GM12878 (cell line): ENCODE data around the gene HTRA3. TPM values are rescaled to one million over a fixed set of nuclear protein-coding genes. Genes with fewer than 3 reads are reported as not detected.

Experiments used
- ATAC-seq: fragments of 200-7000 bp; cut with Tn5 transposase; 3 replicates; pipeline ENCODE4 v1.9.1; 2020; ENCODE audit warnings: mild to moderate bottlenecking, moderate library complexity
- BruUV-seq: library from RNA; stranded (reverse); fragments of 400-500 nt; replicated peaks from 2 replicates; lab custom pipeline; 2021; lab: Mats Ljungman, UMichigan
- CTCF ChIA-PET: fragments of 300-600 bp; sonication (Branson Sonifier 250); formaldehyde crosslinking; extraction: SDS; loops from one replicate; lab custom pipeline; 2021; ENCODE audit warnings: inconsistent platforms; lab: Yijun Ruan, JAX
- POLR2A ChIA-PET: fragments of 350-600 bp; formaldehyde crosslinking; extraction: SDS; loops from one replicate; lab custom pipeline; 2021; ENCODE audit warnings: inconsistent platforms; lab: Charles Lee
- RAD21 ChIA-PET: fragments of 300-600 bp; sonication (Branson Sonifier 250); formaldehyde crosslinking; loops from one replicate; lab custom pipeline; 2023; ENCODE audit warnings: antibody characterized with exemption; ENCODE audit not compliant: unreplicated experiment; lab: Charles Lee
- SMC1A ChIA-PET: fragments of 300-600 bp; sonication (Branson Sonifier 250); formaldehyde crosslinking; loops from one replicate; lab custom pipeline; 2023; ENCODE audit not compliant: unreplicated experiment, uncharacterized antibody; lab: Charles Lee
- DNase-seq: peaks from one replicate; pipeline ENCODE4 v3.0.0-alpha.2; 2011; ENCODE audit warnings: low read depth, low spot score
- FAIRE-seq: peaks from 3 replicates; lab custom pipeline; 2011; peaks lifted over from hg19 to GRCh38; lab: Jason Lieb, UNC
- H2AFZ ChIP-seq: 2 replicates; pipeline ENCODE4 v1.6.0; 2011; ENCODE audit warnings: low read depth, low read length, control low read depth; ENCODE audit not compliant: control insufficient read depth
- H3K27ac ChIP-seq: 2 replicates; pipeline ENCODE4 v1.5.1; 2011; ENCODE audit warnings: control low read depth; ENCODE audit not compliant: control insufficient read depth, insufficient read depth
- H3K27me3 ChIP-seq, 2 experiments: replicated peaks in 1 of 2; 2 replicates each; pipeline versions ENCODE4 v1.6.0 to v1.6.1; 2011; ENCODE audit warnings: low read length in 1 of 2; ENCODE audit not compliant: control insufficient read depth in 2 of 2, insufficient read depth in 2 of 2
- H3K36me3 ChIP-seq, 2 experiments: 2 replicates each; pipeline ENCODE4 v1.5.1; 2011; ENCODE audit warnings: low read length in 1 of 2; ENCODE audit not compliant: control insufficient read depth in 2 of 2, insufficient read depth in 2 of 2
- H3K4me1 ChIP-seq: 2 replicates; pipeline ENCODE4 v1.6.1; 2011; ENCODE audit warnings: mild to moderate bottlenecking, low read length, moderate library complexity, mixed read lengths; ENCODE audit not compliant: control insufficient read depth, insufficient read depth
- H3K4me2 ChIP-seq: 2 replicates; pipeline ENCODE4 v1.6.0; 2011; ENCODE audit warnings: control low read depth; ENCODE audit not compliant: control insufficient read depth, insufficient read depth
- H3K4me3 ChIP-seq: fragments of 200-600 bp; sonication (generic); 2 replicates; pipeline ENCODE4 v1.5.1; 2016
- H3K79me2 ChIP-seq: 2 replicates; pipeline ENCODE4 v1.6.0; 2011; ENCODE audit warnings: low read length; ENCODE audit not compliant: control insufficient read depth, insufficient read depth
- H3K9ac ChIP-seq: 2 replicates; pipeline ENCODE4 v1.8.0; 2011; ENCODE audit warnings: low read length, control low read depth, mixed read lengths; ENCODE audit not compliant: control insufficient read depth, insufficient read depth
- H3K9me3 ChIP-seq: replicated peaks from 3 replicates; pipeline ENCODE4 v1.5.1; 2011; ENCODE audit warnings: mild to moderate bottlenecking, low read length; ENCODE audit not compliant: control insufficient read depth, insufficient read depth
- H4K20me1 ChIP-seq: 2 replicates; pipeline ENCODE4 v1.6.0; 2011; ENCODE audit not compliant: control insufficient read depth, insufficient read depth
- BACH1 ChIP-seq: fragments of 450-650 bp; IDR thresholded peaks from 2 replicates; pipeline ENCODE4 v1.6.1; 2017; ENCODE audit warnings: mild to moderate bottlenecking, borderline replicate concordance
- BRCA1 ChIP-seq: IDR thresholded peaks from 2 replicates; pipeline ENCODE4 v1.6.1; 2011; ENCODE audit warnings: low read depth, low read length, improper control_type of control experiment
- E2F8 ChIP-seq: fragments of 450-650 bp; IDR thresholded peaks from 2 replicates; pipeline ENCODE4 v1.6.1; 2018; ENCODE audit warnings: mild to moderate bottlenecking, low read depth, moderate library complexity; ENCODE audit not compliant: partially characterized antibody
- MTA2 ChIP-seq: fragments of 450-650 bp; IDR thresholded peaks from 2 replicates; pipeline ENCODE4 v1.6.1; 2016; ENCODE audit warnings: low read depth, mild to moderate bottlenecking, moderate library complexity
- MTA3 ChIP-seq: IDR thresholded peaks from 2 replicates; pipeline ENCODE4 v1.6.1; 2012; ENCODE audit warnings: low read length, inconsistent platforms, borderline replicate concordance
- RAD21 ChIP-seq: IDR thresholded peaks from 2 replicates; pipeline ENCODE4 v1.6.1; 2011; ENCODE audit warnings: mild to moderate bottlenecking, low read depth, low read length, moderate library complexity; ENCODE audit not compliant: insufficient read depth
- RELA ChIP-seq: fragments of 450-650 bp; IDR thresholded peaks from 2 replicates; pipeline ENCODE4 v1.8.0; 2014; ENCODE audit warnings: borderline replicate concordance; ENCODE audit not compliant: partially characterized antibody
- ZBTB4 ChIP-seq: fragments of 450-650 bp; formaldehyde crosslinking; IDR thresholded peaks from 2 replicates; pipeline ENCODE4 v1.4.0; 2022; ENCODE audit warnings: mild to moderate bottlenecking, moderate library complexity
- ZNF24 ChIP-seq: fragments of 450-650 bp; IDR thresholded peaks from 2 replicates; pipeline ENCODE4 v1.6.1; 2017; ENCODE audit warnings: antibody characterized with exemption, mild to moderate bottlenecking
- WGBS: methylation state at CpG from one replicate; pipeline ENCODE4 v1.1.6; 2016; ENCODE audit warnings: low lambda C conversion rate; ENCODE audit not compliant: insufficient replicate concordance, insufficient coverage; ENCODE audit errors: missing lambda C conversion rate; 5-methylcytosine and 5-hydroxymethylcytosine counted together
- in situ Hi-C: fragments of 300-500 bp; cut with MboI; formaldehyde crosslinking; loops from 9 replicates; pipeline ENCODE4 v1.14.3; 2018; ENCODE audit warnings: mixed read lengths
- intact Hi-C: fragments of 100-400 bp; cut with micrococcal nuclease; formaldehyde crosslinking; loops from one replicate; pipeline ENCODE4 v1.14.2; 2022; ENCODE audit not compliant: unreplicated experiment
- polyA plus RNA-seq, 11 experiments: library from polyadenylated mRNA; depleted of rRNA in 4 of 11; unstranded in 6 of 11; stranded (reverse) in 5 of 11; fragments of >200 nt; fragmentation: Nextera tagmentation in 4 of 11; fragmentation: Illumina TruSeq in 1 of 11; extraction: Ambion mirVana in 4 of 11; extraction: Trizol in 1 of 11; gene quantifications; 1 replicate in 1 of 11; 2 replicates in 10 of 11; pipeline versions ENCODE4 v1.2.1 to v1.2.3, GENCODE V29; 2011 to 2016; ENCODE audit warnings: inconsistent platforms in 2 of 11, missing spikeins in 2 of 11, low read depth in 1 of 11
- total RNA-seq, 4 experiments: library from RNA; depleted of rRNA in 3 of 4; stranded (reverse); fragments of >200 nt in 3 of 4; fragmentation: Illumina TruSeq in 1 of 4; extraction: Trizol in 1 of 4; gene quantifications; 2 replicates each; pipeline versions ENCODE4 v1.2.1 to v1.2.3, GENCODE V29; 2013 to 2021

The HTRA3 gene
- total and polyA plus RNA-seq, 10 of the 15 experiments (the other 5 are each of a cell fraction or from before 2014, with no cell fraction given) = 0.04 to 1.2 (median 0.08) TPM; not detected in 7

- Histone ChIP-seq H3K4me3 (no peak overlapping the region), H3K27me3 (no peaks in the 10 kb centered on the region; a peak in 1 of 4 replicates), H3K36me3 (no peaks in the 10 kb centered on the region), H3K9ac (no peak overlapping the region), H3K79me2 (no peaks in the 10 kb centered on the region), H2AFZ (no peak overlapping the region), H3K4me2 (no peak overlapping the region), H3K9me3 (no peaks in the 10 kb centered on the region), H3K4me1 (no peaks in the 10 kb centered on the region), H3K27ac (no peak overlapping the region), H4K20me1 (no peaks in the 10 kb centered on the region)
- ChIA-PET RAD21 (no interaction called here), SMC1A (no interaction called here), POLR2A (no interaction called here), CTCF (no interaction called here)
- no peak for FAIRE-seq
- ATAC-seq = no peak
- TF ChIP-seq BACH1 (no peak), E2F8 (no peak)
- DNase-seq = no peak
- in situ Hi-C loops = no loop called here
- BruUV-seq = no TSS peak
- 9% methylated on average over 7 of the region's 7 CpGs for WGBS
- intact Hi-C loops = no loop called here
Measured at GRCh38 chr4:8307714-8308113, 38.2 kb downstream of the HTRA3 start.

GRCh38 chr4:8308144-8308543, 38.6 kb downstream of the HTRA3 start:
- no peak overlapping the region for H3K9ac ChIP-seq
- BruUV-seq = no TSS peak
- H3K27me3 ChIP-seq = no peaks in the 10 kb centered on the region; a peak in 1 of 4 replicates
- no peak overlapping the region for H2AFZ ChIP-seq
- no peaks in the 10 kb centered on the region for H3K9me3 ChIP-seq
- DNase-seq (no peak), ATAC-seq (no peak), FAIRE-seq (no peak)
- H4K20me1 ChIP-seq = no peaks in the 10 kb centered on the region
- no peaks in the 10 kb centered on the region for H3K4me1 ChIP-seq
- no peak overlapping the region for H3K4me2 ChIP-seq
- no peak overlapping the region for H3K4me3 ChIP-seq
- ChIA-PET POLR2A (no interaction called here), CTCF (no interaction called here), RAD21 (no interaction called here), SMC1A (no interaction called here)
- in situ Hi-C loops = no loop called here
- H3K27ac ChIP-seq = no peak overlapping the region
- no peaks in the 10 kb centered on the region for H3K36me3 ChIP-seq
- intact Hi-C loops = no loop called here
- 61% methylated on average over 9 of the region's 9 CpGs for WGBS
- no peaks in the 10 kb centered on the region for H3K79me2 ChIP-seq
- TF ChIP-seq ZBTB4 (CRISPR knock-in tag) (no peak), RAD21 (no peak), MTA2 (no peak), BRCA1 (no peak), RELA (no peak), ZNF24 (no peak), MTA3 (no peak)
